ENCODE data around the gene PCDHGA2.

DNA sequence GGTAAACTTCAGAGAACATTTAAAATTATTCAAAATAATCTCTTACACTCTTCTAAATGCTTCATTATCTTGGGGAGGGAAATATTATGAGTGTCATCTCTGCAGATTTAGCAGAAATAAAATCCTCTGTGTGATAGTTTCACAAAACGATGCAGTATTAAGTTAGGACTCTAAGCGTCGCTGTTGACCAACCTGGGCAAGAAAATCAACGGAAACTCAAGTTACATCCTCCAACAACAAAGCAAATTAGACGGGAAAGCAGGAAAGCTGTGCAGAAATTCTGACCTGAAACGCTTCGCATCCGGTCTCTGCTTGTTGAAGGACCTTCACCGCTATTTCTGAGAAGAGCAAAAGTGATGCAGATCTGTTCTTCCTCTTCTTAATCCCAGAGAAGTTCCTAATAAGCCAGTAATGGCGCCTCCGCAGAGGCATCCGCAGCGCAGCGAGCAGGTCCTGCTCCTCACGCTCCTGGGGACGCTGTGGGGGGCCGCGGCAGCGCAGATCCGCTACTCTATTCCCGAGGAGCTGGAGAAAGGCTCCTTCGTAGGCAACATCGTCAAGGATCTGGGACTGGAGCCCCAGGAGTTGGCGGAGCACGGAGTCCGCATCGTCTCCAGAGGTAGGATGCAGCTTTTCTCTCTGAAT, 35.2 kb downstream of the PCDHGA2 start, which contains the start of gene PCDHGA6:
- TF ChIP-seq, protein P1, sequence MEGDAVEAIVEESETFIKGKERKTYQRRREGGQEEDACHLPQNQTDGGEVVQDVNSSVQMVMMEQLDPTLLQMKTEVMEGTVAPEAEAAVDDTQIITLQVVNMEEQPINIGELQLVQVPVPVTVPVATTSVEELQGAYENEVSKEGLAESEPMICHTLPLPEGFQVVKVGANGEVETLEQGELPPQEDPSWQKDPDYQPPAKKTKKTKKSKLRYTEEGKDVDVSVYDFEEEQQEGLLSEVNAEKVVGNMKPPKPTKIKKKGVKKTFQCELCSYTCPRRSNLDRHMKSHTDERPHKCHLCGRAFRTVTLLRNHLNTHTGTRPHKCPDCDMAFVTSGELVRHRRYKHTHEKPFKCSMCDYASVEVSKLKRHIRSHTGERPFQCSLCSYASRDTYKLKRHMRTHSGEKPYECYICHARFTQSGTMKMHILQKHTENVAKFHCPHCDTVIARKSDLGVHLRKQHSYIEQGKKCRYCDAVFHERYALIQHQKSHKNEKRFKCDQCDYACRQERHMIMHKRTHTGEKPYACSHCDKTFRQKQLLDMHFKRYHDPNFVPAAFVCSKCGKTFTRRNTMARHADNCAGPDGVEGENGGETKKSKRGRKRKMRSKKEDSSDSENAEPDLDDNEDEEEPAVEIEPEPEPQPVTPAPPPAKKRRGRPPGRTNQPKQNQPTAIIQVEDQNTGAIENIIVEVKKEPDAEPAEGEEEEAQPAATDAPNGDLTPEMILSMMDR (IDR thresholded peaks at IDR 0.05; ENCODE audit: low read depth, low read length, poor library complexity, severe bottlenecking): no peak
- TF ChIP-seq EZH2phosphoT487 (IDR thresholded peaks at IDR 0.05; ENCODE audit: borderline replicate concordance, low read length): no peak
